GM23248 (cell line): ENCODE data around the gene MED12L.

ENCODE experiments used
- EZH2 ChIP-seq: fragments of 200-600 bp; sonication (generic); IDR thresholded peaks from 2 replicates; pipeline ENCODE4 v1.6.1; 2018; ENCODE audit warnings: antibody characterized with exemption, mild to moderate bottlenecking; ENCODE audit not compliant: insufficient read depth, poor library complexity, severe bottlenecking
- EZH2phosphoT487 ChIP-seq: fragments of 200-600 bp; sonication (generic); IDR thresholded peaks from 2 replicates; pipeline ENCODE4 v1.6.1; 2018; ENCODE audit warnings: antibody characterized with exemption, moderate library complexity, mild to moderate bottlenecking, low read depth; ENCODE audit not compliant: insufficient read depth

- TF ChIP-seq EZH2 (no peak), EZH2phosphoT487 (no peak)
Observed at GRCh38 chr3:151479452-151479851, 394.0 kb downstream of the MED12L start.
